Psoas muscle (tissue), 8 donors: ENCODE data around the gene LHX6. TPM values are rescaled to one million over a fixed set of nuclear protein-coding genes. Genes with fewer than 3 reads are reported as not detected.
A peak's percentile ranks its signal among the peaks of the same experiment; 100 is the strongest.

Experiments used
- ATAC-seq, 4 donors: fragments of 200-7000 bp; cut with Tn5 transposase; one replicate each; pipeline ENCODE4 v1.9.1; 2020; ENCODE audit warnings: moderate library complexity in 3 of 4, mild to moderate bottlenecking in 2 of 4
- DNase-seq, 2 donors: peaks; one replicate each; pipeline ENCODE4 v3.0.0-alpha.2; 2020
- H3K27ac ChIP-seq: fragments of 200-600 bp; one replicate; pipeline ENCODE4 v1.8.0; 2022
- H3K27me3 ChIP-seq, 3 donors: fragments of 200-600 bp in 1 of 3; one replicate each; pipeline versions ENCODE4 v1.6.1 to v1.8.0; 2013 to 2022; ENCODE audit warnings: low read length in 2 of 3, mild to moderate bottlenecking in 2 of 3, moderate library complexity in 1 of 3; ENCODE audit not compliant: insufficient read depth in 3 of 3
- H3K36me3 ChIP-seq, 2 donors: fragments of 200-600 bp in 1 of 2; one replicate each; pipeline versions ENCODE4 v1.6.1 to v1.8.0; 2013 to 2022; ENCODE audit warnings: low read depth in 1 of 2, mild to moderate bottlenecking in 1 of 2, moderate library complexity in 1 of 2; ENCODE audit not compliant: insufficient read depth in 1 of 2
- H3K4me1 ChIP-seq: fragments of 200-600 bp; one replicate; pipeline ENCODE4 v1.8.0; 2022
- H3K4me3 ChIP-seq: fragments of 200-600 bp; one replicate; pipeline ENCODE4 v1.8.0; 2022; ENCODE audit warnings: mild to moderate bottlenecking
- H3K9me3 ChIP-seq: fragments of 200-600 bp; one replicate; pipeline ENCODE4 v1.8.0; 2022
- CTCF ChIP-seq: fragments of 200-600 bp; IDR thresholded peaks from one replicate; pipeline ENCODE4 v1.8.0; 2022; ENCODE audit warnings: antibody characterized with exemption
- WGBS, 3 donors: extraction: QIAGEN DNeasy Blood & Tissue Kit; methylation state at CpG; one replicate each; pipeline versions ENCODE4 v1.1.6 to v1.1.7; 2013; 5-methylcytosine and 5-hydroxymethylcytosine counted together
- intact Hi-C, 2 donors: fragments of 100-400 bp; cut with DNase I; formaldehyde crosslinking; loops; one replicate each; pipeline versions ENCODE4 v1.11.0 to v1.14.2; 2022
- polyA plus RNA-seq, 3 donors: library from polyadenylated mRNA; stranded (reverse); fragments of 200-250 nt; gene quantifications; one replicate each; pipeline ENCODE4 v1.2.3, GENCODE V29; 2013
- total RNA-seq, 4 donors: library from RNA; stranded (reverse); fragmentation: NEBNext Ultra II Directional in 2 of 4; extraction: Animal tissue kit (Norgen Biotek cat#: 25700) in 2 of 4; gene quantifications; one replicate each; pipeline versions ENCODE4 v1.2.1 to v1.2.4, GENCODE V29; 2021 to 2023
- donor health status: healthy with polysubstance abuse.
- donor health status: DM: no; HTN: no; CAD: no; lungs with moderate emphysema.
- donor health status: Bipolar disorder and iron deficiency.
- donor health status: healthy.
- donor health status: DM: yes; HTN: yes; CAD: no.
- donor health status: DM: no; HTN: no; CAD: no.
- donor health status: DM: no; HTN: no; CAD: no.
- donor health status: DM: yes; HTN: yes; CAD: no.

LHX6 gene
- total and polyA plus RNA-seq, 7 donors = 1.00 to 6.0 (median 2.4) TPM

- 55 to 69% (median 57%) methylated on average over 7 of the region's 7 CpGs for WGBS, 3 donors
- H3K4me1 ChIP-seq = no peaks in the 10 kb centered on the region
- no peaks in the 10 kb centered on the region for H3K36me3 ChIP-seq
- DNase-seq (peak; percentile 58 to 74), ATAC-seq (peak; percentile 74 to 93 (median 82))
- no peak overlapping the region for H3K4me3 ChIP-seq
- no peak for TF ChIP-seq CTCF
- no peak overlapping the region for H3K27ac ChIP-seq
- H3K27me3 ChIP-seq = no peaks in the 10 kb centered on the region
- intact Hi-C loops = no loop called here
- H3K9me3 ChIP-seq = no peaks in the 10 kb centered on the region
These were observed 27.7 kb downstream of the LHX6 start for GRCh38 chr9:122200960-122201595.

GRCh38 chr9:122197882-122198281 lies 30.9 kb downstream of the LHX6 start:
- no peaks in the 10 kb centered on the region for H3K27me3 ChIP-seq
- H3K27ac ChIP-seq = no peak overlapping the region
- no peaks in the 10 kb centered on the region for H3K9me3 ChIP-seq
- no peaks in the 10 kb centered on the region for H3K36me3 ChIP-seq
- DNase-seq = no peak
- H3K4me3 ChIP-seq = no peak overlapping the region
- intact Hi-C loops = no loop called here
- TF ChIP-seq CTCF = no peak
- WGBS, 3 donors = 62 to 76% (median 67%) methylated on average over 4 of the region's 4 CpGs
- no peaks in the 10 kb centered on the region for H3K4me1 ChIP-seq
- ATAC-seq = no peak

GRCh38 chr9:122197426-122197825 lies 31.3 kb downstream of the LHX6 start:
- Histone ChIP-seq H3K4me3 (no peak overlapping the region), H3K36me3 (no peaks in the 10 kb centered on the region), H3K4me1 (no peaks in the 10 kb centered on the region), H3K27ac (no peak overlapping the region), H3K27me3 (no peaks in the 10 kb centered on the region), H3K9me3 (no peaks in the 10 kb centered on the region)
- no peak for ATAC-seq
- DNase-seq = no peak
- intact Hi-C loops = no loop called here
- no peak for TF ChIP-seq CTCF
- 57 to 59% (median 58%) methylated on average over 7 of the region's 7 CpGs for WGBS, 3 donors

- Histone ChIP-seq H3K9me3 (no peaks in the 10 kb centered on the region), H3K27me3 (no peaks in the 10 kb centered on the region), H3K4me3 (no peak overlapping the region), H3K36me3 (no peaks in the 10 kb centered on the region), H3K4me1 (no peaks in the 10 kb centered on the region), H3K27ac (no peak overlapping the region)
- ATAC-seq (no peak), DNase-seq (no peak)
- WGBS, 3 donors = 66 to 75% (median 72%) methylated on average over 4 of the region's 4 CpGs
- no peak for TF ChIP-seq CTCF
- intact Hi-C loops = no loop called here
These were observed 32.9 kb downstream of the LHX6 start for GRCh38 chr9:122195875-122196274.

- DNase-seq (no peak), ATAC-seq (no peak)
- WGBS, 3 donors = 80 to 83% (median 82%) methylated on average over 6 of the region's 6 CpGs
- Histone ChIP-seq H3K36me3 (no peaks in the 10 kb centered on the region), H3K9me3 (no peaks in the 10 kb centered on the region), H3K4me3 (no peak overlapping the region), H3K4me1 (no peaks in the 10 kb centered on the region), H3K27me3 (no peaks in the 10 kb centered on the region), H3K27ac (no peak overlapping the region)
- TF ChIP-seq CTCF = no peak
- intact Hi-C loops = no loop called here
These were observed 35.1 kb downstream of the LHX6 start for GRCh38 chr9:122193651-122194050.
